GM21737 (cell line): Measurements from ENCODE around the gene ABI3BP.

ENCODE experiments used
- ATAC-seq: cut with Tn5 transposase; IDR thresholded peaks from one replicate; pipeline ENCODE4 v1.9.1; 2021; ENCODE audit warnings: mild to moderate bottlenecking, moderate library complexity; ENCODE audit not compliant: unreplicated experiment

Gene ABI3BP

GRCh38 chr3:100844063-100844936, 148.9 kb downstream of the ABI3BP start:
- ATAC-seq, result no peak

GRCh38 chr3:100838157-100838556, 155.1 kb downstream of the ABI3BP start:
- ATAC-seq, result no peak

- no peak for ATAC-seq
These were observed 156.6 kb downstream of the ABI3BP start for GRCh38 chr3:100836661-100837060.

GRCh38 chr3:100834332-100834731, 158.9 kb downstream of the ABI3BP start:
- ATAC-seq, result no peak

- no peak for ATAC-seq
These were observed 159.7 kb downstream of the ABI3BP start for GRCh38 chr3:100833483-100833882.

GRCh38 chr3:100831629-100832028, 161.6 kb downstream of the ABI3BP start:
- ATAC-seq, result no peak

- ATAC-seq, result no peak
These were observed 162.3 kb downstream of the ABI3BP start for GRCh38 chr3:100830931-100831330.

- ATAC-seq, result no peak
These were observed 167.6 kb downstream of the ABI3BP start for GRCh38 chr3:100825574-100825973.

GRCh38 chr3:100815583-100815982, 177.6 kb downstream of the ABI3BP start:
- no peak for ATAC-seq

- no peak for ATAC-seq
These were observed 179.4 kb downstream of the ABI3BP start for GRCh38 chr3:100813828-100814227.

- ATAC-seq, result no peak
These were observed 181.3 kb downstream of the ABI3BP start for GRCh38 chr3:100811779-100812507.

GRCh38 chr3:100810671-100811070, 182.6 kb downstream of the ABI3BP start:
- ATAC-seq, result no peak

GRCh38 chr3:100804631-100805030, 188.6 kb downstream of the ABI3BP start:
- no peak for ATAC-seq

- ATAC-seq, result no peak
These were observed 189.5 kb downstream of the ABI3BP start for GRCh38 chr3:100803711-100804110.

- no peak for ATAC-seq
These were observed 191.1 kb downstream of the ABI3BP start for GRCh38 chr3:100802126-100802525.

- no peak for ATAC-seq
These were observed 195.2 kb downstream of the ABI3BP start for GRCh38 chr3:100798012-100798411.

GRCh38 chr3:100796556-100796955, 196.7 kb downstream of the ABI3BP start:
- ATAC-seq, result no peak

- no peak for ATAC-seq
These were observed 203.6 kb downstream of the ABI3BP start for GRCh38 chr3:100789579-100789978.

GRCh38 chr3:100783619-100784018, 209.6 kb downstream of the ABI3BP start:
- no peak for ATAC-seq

GRCh38 chr3:100782906-100783305, 210.3 kb downstream of the ABI3BP start:
- ATAC-seq, result no peak

GRCh38 chr3:100782348-100782747, 210.9 kb downstream of the ABI3BP start:
- ATAC-seq, result no peak

- no peak for ATAC-seq
These were observed 211.9 kb downstream of the ABI3BP start for GRCh38 chr3:100781301-100781700.
